BE2C (cell line): ENCODE results near the gene MTR.
"Not testable (repeated sequence)": the region's sequence is repeated elsewhere in the genome, so short reads cannot be mapped to it uniquely, and the experiment has no call there.

ENCODE experiments used
- DNase-seq: peaks from one replicate; pipeline ENCODE4 v3.0.0-alpha.2; 2020
- H3K27me3 ChIP-seq: fragments of 250-450 bp; sonication (Bioruptor Pico); 2 replicates; pipeline ENCODE4 v1.5.1; 2020; ENCODE audit warnings: mild to moderate bottlenecking
- H3K36me3 ChIP-seq: fragments of 250-450 bp; sonication (Bioruptor Pico); 2 replicates; pipeline ENCODE4 v1.5.1; 2020; ENCODE audit warnings: mild to moderate bottlenecking
- H3K4me1 ChIP-seq: fragments of 250-450 bp; sonication (Bioruptor Pico); 2 replicates; pipeline ENCODE4 v1.5.1; 2020
- H3K4me3 ChIP-seq: 2 replicates; pipeline ENCODE4 v1.5.1; 2011; ENCODE audit warnings: low read depth, low read length
- H3K9me3 ChIP-seq: fragments of 250-450 bp; sonication (Bioruptor Pico); 2 replicates; pipeline ENCODE4 v1.5.1; 2020
- CTCF ChIP-seq: IDR thresholded peaks from 2 replicates; pipeline ENCODE4 v1.5.1; 2012; ENCODE audit warnings: mild to moderate bottlenecking, low read depth, low read length

MTR gene

GRCh38 chr1:236850077-236850979, 55.2 kb downstream of the MTR start:
- peaks cover 3% of the 10 kb centered on the region; the same call in 1 of the 2 replicates for H3K4me1 ChIP-seq
- no peak for TF ChIP-seq CTCF
- H3K36me3 ChIP-seq: peaks cover 23% of the 10 kb centered on the region
- no peaks in the 10 kb centered on the region for H3K9me3 ChIP-seq
- H3K27me3 ChIP-seq: no peaks in the 10 kb centered on the region
- H3K4me3 ChIP-seq: no peak overlapping the region
- no peak for DNase-seq

GRCh38 chr1:236851871-236852270, 56.8 kb downstream of the MTR start:
- Histone ChIP-seq H3K27me3 (no peaks in the 10 kb centered on the region), H3K4me3 (no peak overlapping the region), H3K9me3 (no peaks in the 10 kb centered on the region), H3K36me3 (peaks cover 33% of the 10 kb centered on the region), H3K4me1 (peaks cover 3% of the 10 kb centered on the region; the same call in 1 of the 2 replicates)
- no peak for DNase-seq
- no peak for TF ChIP-seq CTCF

DNA sequence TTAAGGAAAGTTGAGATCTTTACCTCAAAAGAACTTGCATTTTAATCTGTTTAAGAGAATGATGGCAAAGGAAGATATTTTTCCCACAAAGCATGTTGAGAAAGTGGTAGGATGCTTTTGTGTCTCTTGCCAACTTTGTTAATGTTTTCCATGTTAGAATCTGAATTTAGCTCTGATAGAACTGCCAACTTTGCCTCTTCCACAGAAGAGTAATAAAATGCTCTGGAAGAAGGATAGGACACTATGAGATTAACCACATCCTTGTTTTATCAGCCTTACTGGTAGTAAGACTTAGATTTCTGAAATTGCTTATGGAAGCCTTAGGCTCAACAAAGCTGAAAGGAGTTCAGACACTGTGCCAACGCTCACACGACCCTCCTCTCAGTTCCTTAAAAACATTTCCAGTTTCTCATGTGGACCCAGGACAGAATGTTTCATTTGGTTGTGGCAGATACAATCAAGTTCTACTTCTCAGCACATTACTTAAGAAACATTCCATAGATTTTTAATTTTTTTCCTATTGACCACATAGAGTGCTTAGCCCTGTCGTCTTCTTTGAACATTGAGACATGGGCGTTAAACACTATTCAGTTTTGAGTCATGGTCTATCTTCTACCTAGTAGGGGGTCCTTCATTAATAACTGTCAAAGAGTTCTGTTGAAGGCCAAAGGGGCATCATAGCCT, 59.0 kb downstream of the MTR start:
- no peak for TF ChIP-seq CTCF
- Histone ChIP-seq H3K9me3 (no peaks in the 10 kb centered on the region), H3K4me1 (peaks cover 3% of the 10 kb centered on the region; the same call in 1 of the 2 replicates), H3K4me3 (no peak overlapping the region), H3K36me3 (peaks cover 44% of the 10 kb centered on the region), H3K27me3 (no peaks in the 10 kb centered on the region)
- DNase-seq: no peak

DNA sequence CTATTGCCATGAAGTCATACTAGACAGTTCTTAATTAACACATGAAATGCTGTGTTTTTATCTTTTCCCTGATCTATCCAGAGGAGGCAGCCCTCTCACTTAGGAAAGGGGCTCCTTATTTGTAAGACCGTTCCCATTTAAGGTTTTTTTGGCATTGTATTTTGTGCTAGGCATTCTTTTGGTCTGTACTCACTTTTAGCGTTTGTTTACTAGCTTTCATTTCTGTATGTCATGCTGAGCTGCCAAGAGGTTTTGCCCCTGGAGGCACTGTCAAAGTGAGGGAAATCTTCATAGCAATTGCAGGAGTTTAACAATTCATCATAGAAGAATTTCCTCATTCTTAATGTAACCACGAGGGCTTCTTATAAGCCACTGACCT, 59.5 kb downstream of the MTR start:
- Histone ChIP-seq H3K4me3 (no peak overlapping the region), H3K4me1 (peaks cover 3% of the 10 kb centered on the region; the same call in 1 of the 2 replicates), H3K9me3 (no peaks in the 10 kb centered on the region), H3K27me3 (no peaks in the 10 kb centered on the region), H3K36me3 (peaks cover 44% of the 10 kb centered on the region)
- TF ChIP-seq CTCF: no peak
- no peak for DNase-seq

DNA sequence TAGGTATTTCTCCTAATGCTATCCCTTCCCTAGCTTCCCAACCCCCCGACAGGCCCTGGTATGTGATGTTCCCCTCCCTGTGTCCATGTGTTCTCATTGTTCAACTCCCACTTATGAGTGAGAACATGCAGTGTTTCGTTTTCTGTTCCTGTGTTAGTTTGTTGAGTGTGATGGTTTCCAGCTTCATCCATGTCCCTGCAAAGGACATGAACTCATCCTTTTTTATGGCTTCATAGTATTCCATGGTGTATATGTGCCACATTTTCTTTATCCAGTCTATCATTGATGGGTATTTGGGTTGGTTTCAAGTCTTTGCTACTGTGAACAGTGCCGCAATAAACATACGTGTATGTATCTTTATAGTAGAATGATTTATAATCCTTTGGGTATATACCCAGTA, 61.6 kb downstream of the MTR start:
- H3K9me3 ChIP-seq, H3K4me1 ChIP-seq, H3K4me3 ChIP-seq, DNase-seq, H3K27me3 ChIP-seq: not testable (repeated sequence)
- peaks cover 38% of the 10 kb centered on the region for H3K36me3 ChIP-seq

GRCh38 chr1:236858165-236858564, 63.1 kb downstream of the MTR start:
- DNase-seq: no peak

More at GRCh38 chr1:236858165-236858564, 63.1 kb downstream of the MTR start:
- no peak for TF ChIP-seq CTCF
- Histone ChIP-seq H3K27me3 (no peaks in the 10 kb centered on the region), H3K4me1 (no peaks in the 10 kb centered on the region), H3K4me3 (no peak overlapping the region), H3K36me3 (peaks cover 43% of the 10 kb centered on the region), H3K9me3 (no peaks in the 10 kb centered on the region)
